ENCODE results near the gene MPHOSPH9. TPM values are rescaled to one million over a fixed set of nuclear protein-coding genes. Genes with fewer than 3 reads are reported as not detected.

The MPHOSPH9 gene
- total RNA-seq, 1 donor = 42.7 TPM

GRCh38 chr12:123131879-123132402, 101.0 kb downstream of the MPHOSPH9 start:
- Histone ChIP-seq H3K79me2 (ENCODE audit: insufficient read depth, low read length) (peaks cover 19% of the 10 kb centered on the region), H3K9me3 (ENCODE audit: low read depth, low read length) (no peaks in the 10 kb centered on the region), H3K4me2 (ENCODE audit: insufficient read depth, low read length) (no peak overlapping the region), H4K20me1 (ENCODE audit: insufficient read depth, low read length) (peaks cover 3% of the 10 kb centered on the region), H3K4me3 (ENCODE audit: insufficient read depth, low read length) (no peak overlapping the region), H3K4me1 (ENCODE audit: insufficient read depth, low read length) (peaks cover 28% of the 10 kb centered on the region), H3K27ac (ENCODE audit: low read depth, low read length) (no peak overlapping the region), H3K27me3 (ENCODE audit: insufficient read depth, low read length) (no peaks in the 10 kb centered on the region), H2AFZ (ENCODE audit: low read length) (peak overlapping the region; percentile 35), H3K36me3 (ENCODE audit: insufficient read depth, low read length) (no peaks in the 10 kb centered on the region)
- no peak for TF ChIP-seq CTCF (IDR thresholded peaks at IDR 0.05; ENCODE audit: extremely low read depth, low read depth, low read length)
- no peak for DNase-seq (ENCODE audit: insufficient read length, low spot score, missing footprints)

DNA sequence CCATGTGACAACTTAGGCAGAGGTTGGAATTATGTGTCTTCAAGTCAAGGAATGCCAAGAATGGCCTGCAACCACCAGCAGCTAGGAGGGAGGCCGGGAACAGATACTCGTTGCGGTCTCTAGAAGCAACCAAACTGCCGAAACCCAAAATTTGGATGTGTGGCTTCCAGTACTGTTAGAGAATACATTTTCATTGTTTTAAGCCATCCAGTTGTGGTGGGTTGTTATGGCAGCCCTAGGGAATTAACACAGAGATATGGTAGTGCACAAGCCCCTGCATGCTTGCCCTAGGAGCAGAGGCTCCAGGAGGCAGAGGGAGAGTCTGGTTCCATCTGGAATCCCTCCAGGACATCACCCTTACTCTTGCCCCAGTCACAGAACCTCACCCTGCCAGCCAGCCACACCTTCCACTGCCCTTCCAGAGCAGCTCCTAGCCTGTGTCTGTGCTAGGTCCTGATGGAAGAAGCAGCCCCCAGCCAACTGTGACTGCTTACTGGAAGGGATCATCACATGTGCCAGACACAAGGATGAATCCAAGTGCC, 101.6 kb downstream of the MPHOSPH9 start:
- H3K79me2 ChIP-seq (ENCODE audit: insufficient read depth, low read length) = peaks cover 19% of the 10 kb centered on the region
- no peaks in the 10 kb centered on the region for H3K27me3 ChIP-seq (ENCODE audit: insufficient read depth, low read length)
- H3K4me1 ChIP-seq (ENCODE audit: insufficient read depth, low read length) = peaks cover 32% of the 10 kb centered on the region
- no peaks in the 10 kb centered on the region for H3K36me3 ChIP-seq (ENCODE audit: insufficient read depth, low read length)
- peaks cover 3% of the 10 kb centered on the region for H4K20me1 ChIP-seq (ENCODE audit: insufficient read depth, low read length)
- DNase-seq (ENCODE audit: insufficient read length, low spot score, missing footprints) = no peak
- no peak overlapping the region for H3K27ac ChIP-seq (ENCODE audit: low read depth, low read length)
- no peak overlapping the region for H3K4me2 ChIP-seq (ENCODE audit: insufficient read depth, low read length)
- no peak overlapping the region for H3K4me3 ChIP-seq (ENCODE audit: insufficient read depth, low read length)
- H3K9me3 ChIP-seq (ENCODE audit: low read depth, low read length) = no peaks in the 10 kb centered on the region
- H2AFZ ChIP-seq (ENCODE audit: low read length) = peak overlapping the region; percentile 35
- TF ChIP-seq CTCF (IDR thresholded peaks at IDR 0.05; ENCODE audit: extremely low read depth, low read depth, low read length) = no peak

DNA sequence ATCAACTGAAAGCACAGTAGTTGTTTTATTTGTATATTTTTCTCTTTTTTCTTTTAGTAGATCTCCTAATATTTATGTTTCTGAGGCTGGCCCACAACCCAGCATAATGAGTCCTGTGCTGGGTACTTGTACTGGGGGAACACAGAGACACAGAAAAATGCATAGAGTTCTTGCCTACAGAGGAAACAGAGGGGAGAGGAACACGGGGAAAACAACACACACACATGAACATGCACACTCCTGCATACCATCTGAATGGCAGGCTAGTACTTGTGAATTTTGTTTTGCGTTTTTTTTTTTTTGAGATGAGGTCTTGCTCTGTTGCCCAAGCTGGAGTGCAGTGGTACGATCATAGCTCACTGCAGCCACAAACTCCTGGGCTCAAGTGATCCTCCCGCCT, 103.3 kb downstream of the MPHOSPH9 start:
- H3K4me3 ChIP-seq (ENCODE audit: insufficient read depth, low read length) = no peak overlapping the region
- DNase-seq (ENCODE audit: insufficient read length, low spot score, missing footprints) = no peak
- H3K27me3 ChIP-seq (ENCODE audit: insufficient read depth, low read length) = no peaks in the 10 kb centered on the region
- H3K27ac ChIP-seq (ENCODE audit: low read depth, low read length) = no peak overlapping the region
- H3K4me2 ChIP-seq (ENCODE audit: insufficient read depth, low read length) = no peak overlapping the region
- H3K4me1 ChIP-seq (ENCODE audit: insufficient read depth, low read length) = peaks cover 37% of the 10 kb centered on the region
- H2AFZ ChIP-seq (ENCODE audit: low read length) = no peak overlapping the region
- H3K9me3 ChIP-seq (ENCODE audit: low read depth, low read length) = no peaks in the 10 kb centered on the region
- H3K79me2 ChIP-seq (ENCODE audit: insufficient read depth, low read length) = peaks cover 16% of the 10 kb centered on the region
- H3K36me3 ChIP-seq (ENCODE audit: insufficient read depth, low read length) = no peaks in the 10 kb centered on the region
- peaks cover 3% of the 10 kb centered on the region for H4K20me1 ChIP-seq (ENCODE audit: insufficient read depth, low read length)
- no peak for TF ChIP-seq CTCF (IDR thresholded peaks at IDR 0.05; ENCODE audit: extremely low read depth, low read depth, low read length)

DNA sequence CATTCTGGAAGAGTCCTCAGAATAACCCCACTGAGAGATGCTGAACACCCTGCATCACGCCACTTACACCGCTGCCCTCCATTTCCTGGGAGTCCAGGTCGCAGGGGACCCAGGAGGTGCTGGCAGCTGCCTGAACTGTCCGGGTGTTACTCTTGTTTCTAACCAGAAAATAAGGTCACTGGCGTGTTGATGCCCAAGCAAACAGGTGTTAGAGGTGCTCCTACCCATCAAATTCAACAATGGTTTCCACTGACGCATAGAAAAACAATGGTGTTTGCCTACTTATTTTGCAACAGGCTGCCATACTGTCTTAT, 105.8 kb downstream of the MPHOSPH9 start:
- peak overlapping the region; percentile 62 for H3K27ac ChIP-seq (ENCODE audit: low read depth, low read length)

More for the DNA sequence above, 105.8 kb downstream of the MPHOSPH9 start:
- Histone ChIP-seq H3K9me3 (ENCODE audit: low read depth, low read length) (no peaks in the 10 kb centered on the region), H3K4me2 (ENCODE audit: insufficient read depth, low read length) (peak overlapping the region; percentile 12), H3K4me1 (ENCODE audit: insufficient read depth, low read length) (peaks cover 37% of the 10 kb centered on the region), H3K4me3 (ENCODE audit: insufficient read depth, low read length) (no peak overlapping the region), H3K27me3 (ENCODE audit: insufficient read depth, low read length) (no peaks in the 10 kb centered on the region), H4K20me1 (ENCODE audit: insufficient read depth, low read length) (peaks cover 3% of the 10 kb centered on the region), H2AFZ (ENCODE audit: low read length) (no peak overlapping the region), H3K79me2 (ENCODE audit: insufficient read depth, low read length) (peaks cover 15% of the 10 kb centered on the region), H3K36me3 (ENCODE audit: insufficient read depth, low read length) (no peaks in the 10 kb centered on the region)
- no peak for DNase-seq (ENCODE audit: insufficient read length, low spot score, missing footprints)
- TF ChIP-seq CTCF (IDR thresholded peaks at IDR 0.05; ENCODE audit: extremely low read depth, low read depth, low read length) = no peak
